Urinary bladder (tissue), 4 donors: ENCODE measurements around the gene PCNX3. TPM values are rescaled to one million over a fixed set of nuclear protein-coding genes. Genes with fewer than 3 reads are reported as not detected.

ENCODE experiments used
- DNase-seq: peaks from one replicate; pipeline ENCODE4 v3.0.0-alpha.2; 2015; ENCODE audit errors: extremely low spot score
- H3K27ac ChIP-seq: one replicate; pipeline ENCODE4 v1.5.1; 2013; ENCODE audit warnings: low read depth, mild to moderate bottlenecking, moderate library complexity
- H3K36me3 ChIP-seq: one replicate; pipeline ENCODE4 v1.6.1; 2013; ENCODE audit warnings: mild to moderate bottlenecking, moderate library complexity; ENCODE audit not compliant: insufficient read depth
- H3K4me1 ChIP-seq: one replicate; pipeline ENCODE4 v1.6.1; 2013; ENCODE audit warnings: mild to moderate bottlenecking, moderate library complexity; ENCODE audit not compliant: insufficient read depth
- H3K4me3 ChIP-seq: one replicate; pipeline ENCODE4 v1.5.1; 2013; ENCODE audit warnings: low read depth, low read length
- WGBS: extraction: QIAGEN DNeasy Blood & Tissue Kit; methylation state at CpG from one replicate; pipeline ENCODE4 v1.1.7; 2013; 5-methylcytosine and 5-hydroxymethylcytosine counted together
- polyA plus RNA-seq: library from polyadenylated mRNA; stranded (reverse); fragments of 200-250 nt; gene quantifications from one replicate; pipeline ENCODE4 v1.2.3, GENCODE V29; 2013
- total RNA-seq: library from RNA; depleted of rRNA; stranded (reverse); fragments of >200 nt; gene quantifications from one replicate; pipeline ENCODE4 v1.2.3, GENCODE V29; 2014
- donor health status: healthy with polysubstance abuse.
- donor health status: healthy.

The PCNX3 gene
- total and polyA plus RNA-seq, 2 donors = 8.3 to 25.3 TPM

- Histone ChIP-seq H3K4me3 (peak overlapping the region; percentile 75), H3K27ac (peak overlapping the region; percentile 93), H3K36me3 (peaks cover 1% of the 10 kb centered on the region), H3K4me1 (peaks cover 1% of the 10 kb centered on the region)
- DNase-seq = no peak
- 29% methylated on average over 43 of the region's 43 CpGs for WGBS
These were observed 2.3 kb upstream of the PCNX3 start for GRCh38 chr11:65613091-65613928.

DNA sequence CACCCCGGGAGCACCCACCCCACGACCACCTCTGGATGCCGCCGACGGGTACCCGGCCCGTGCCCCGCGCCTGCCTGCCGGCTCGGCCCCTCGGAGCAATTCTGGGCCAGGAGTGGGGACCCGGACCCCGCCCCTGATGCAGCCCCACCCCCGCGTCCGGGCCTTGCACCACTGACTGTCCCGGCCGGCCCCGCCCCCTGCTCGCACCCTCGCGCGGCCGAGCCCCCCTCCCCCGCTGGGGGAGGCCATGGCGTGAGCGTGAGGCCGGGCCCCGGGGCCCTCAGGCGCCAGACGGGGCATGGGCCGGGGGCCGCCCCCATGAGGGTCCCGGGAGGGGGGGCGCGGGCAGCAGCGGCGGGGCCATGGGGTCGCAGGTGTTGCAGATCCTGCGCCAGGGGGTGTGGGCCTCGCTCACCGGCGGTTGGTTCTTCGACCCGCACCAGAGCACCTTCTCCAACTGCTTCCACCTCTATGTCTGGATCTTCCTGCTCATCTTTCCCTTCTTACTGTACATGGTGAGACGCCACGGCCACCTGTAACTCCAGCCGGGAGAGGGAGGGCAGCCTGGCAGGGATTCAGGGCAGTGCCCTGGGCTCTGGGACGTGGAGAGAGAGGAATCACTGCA is 486 bp downstream of the PCNX3 start:
- DNase-seq = no peak

GRCh38 chr11:65616575-65617001 is 1.0 kb downstream of the PCNX3 start:
- Histone ChIP-seq H3K27ac (no peak overlapping the region), H3K4me3 (peak overlapping the region; percentile 88), H3K4me1 (peaks cover 1% of the 10 kb centered on the region), H3K36me3 (peaks cover 7% of the 10 kb centered on the region)
- WGBS = 68% methylated on average over 10 of the region's 10 CpGs
- DNase-seq = no peak

More for the DNA sequence above, 486 bp downstream of the PCNX3 start:
- Histone ChIP-seq H3K27ac (no peak overlapping the region), H3K36me3 (peaks cover 7% of the 10 kb centered on the region), H3K4me1 (peaks cover 1% of the 10 kb centered on the region), H3K4me3 (peak overlapping the region; percentile 88)
- WGBS = under 1% methylated on average over 50 of the region's 50 CpGs

- Histone ChIP-seq H3K4me3 (no peak overlapping the region), H3K36me3 (peaks cover 7% of the 10 kb centered on the region), H3K27ac (no peak overlapping the region), H3K4me1 (peaks cover 1% of the 10 kb centered on the region)
- WGBS = 86% methylated on average over 17 of the region's 17 CpGs
- DNase-seq = no peak
These were observed 1.7 kb downstream of the PCNX3 start for GRCh38 chr11:65617136-65617850.

DNA sequence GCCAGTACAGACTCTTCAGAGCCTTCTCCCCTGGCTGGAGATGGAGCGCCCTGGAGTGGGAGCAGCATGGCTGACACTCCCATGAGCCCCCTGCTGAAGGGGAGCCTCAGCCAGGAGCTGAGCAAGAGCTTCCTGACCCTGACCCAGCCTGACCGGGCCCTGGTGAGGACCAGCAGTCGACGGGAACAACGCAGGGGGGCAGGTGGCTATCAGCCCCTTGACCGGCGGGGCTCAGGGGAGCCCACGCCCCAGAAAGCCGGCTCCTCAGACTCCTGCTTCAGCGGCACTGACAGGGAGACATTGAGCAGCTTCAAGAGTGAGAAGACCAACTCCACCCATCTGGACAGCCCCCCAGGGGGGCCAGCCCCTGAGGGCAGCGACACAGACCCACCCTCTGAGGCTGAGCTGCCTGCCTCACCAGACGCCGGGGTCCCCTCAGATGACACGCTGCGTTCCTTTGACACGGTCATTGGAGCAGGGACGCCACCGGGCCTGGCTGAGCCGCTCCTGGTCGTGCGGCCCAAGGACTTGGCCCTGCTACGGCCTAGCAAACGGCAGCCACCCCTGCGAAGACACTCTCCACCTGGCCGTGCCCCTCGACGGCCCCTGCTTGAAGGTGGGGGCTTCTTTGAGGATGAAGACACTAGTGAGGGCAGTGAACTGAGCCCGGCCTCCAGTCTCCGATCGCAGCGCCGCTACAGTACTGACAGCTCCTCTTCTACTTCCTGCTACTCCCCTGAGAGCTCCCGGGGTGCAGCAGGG is 2.6 kb downstream of the PCNX3 start:
- H3K4me3 ChIP-seq = no peak overlapping the region
- no peak overlapping the region for H3K27ac ChIP-seq
- H3K36me3 ChIP-seq = peaks cover 7% of the 10 kb centered on the region
- DNase-seq = no peak
- H3K4me1 ChIP-seq = peaks cover 1% of the 10 kb centered on the region
- WGBS = 95% methylated on average over 33 of the region's 33 CpGs

GRCh38 chr11:65618763-65619162 is 3.2 kb downstream of the PCNX3 start:
- Histone ChIP-seq H3K4me1 (no peaks in the 10 kb centered on the region), H3K36me3 (peaks cover 7% of the 10 kb centered on the region), H3K27ac (no peak overlapping the region), H3K4me3 (no peak overlapping the region)
- 90% methylated on average over 14 of the region's 14 CpGs for WGBS
- DNase-seq = no peak

GRCh38 chr11:65619281-65619928 is 3.8 kb downstream of the PCNX3 start:
- no peak for DNase-seq
- Histone ChIP-seq H3K27ac (no peak overlapping the region), H3K4me1 (no peaks in the 10 kb centered on the region), H3K36me3 (peaks cover 7% of the 10 kb centered on the region), H3K4me3 (no peak overlapping the region)
- 93% methylated on average over 29 of the region's 29 CpGs for WGBS

- Histone ChIP-seq H3K36me3 (peaks cover 7% of the 10 kb centered on the region), H3K4me1 (no peaks in the 10 kb centered on the region), H3K4me3 (no peak overlapping the region), H3K27ac (no peak overlapping the region)
- 92% methylated on average over 19 of the region's 19 CpGs for WGBS
- DNase-seq = no peak
These were observed 5.1 kb downstream of the PCNX3 start for GRCh38 chr11:65620666-65621065.

- no peaks in the 10 kb centered on the region for H3K4me1 ChIP-seq
- no peak overlapping the region for H3K27ac ChIP-seq
- 96% methylated on average over 14 of the region's 14 CpGs for WGBS
- peaks cover 7% of the 10 kb centered on the region for H3K36me3 ChIP-seq
- no peak for DNase-seq
- no peak overlapping the region for H3K4me3 ChIP-seq
These were observed 5.9 kb downstream of the PCNX3 start for GRCh38 chr11:65621460-65621859.

DNA sequence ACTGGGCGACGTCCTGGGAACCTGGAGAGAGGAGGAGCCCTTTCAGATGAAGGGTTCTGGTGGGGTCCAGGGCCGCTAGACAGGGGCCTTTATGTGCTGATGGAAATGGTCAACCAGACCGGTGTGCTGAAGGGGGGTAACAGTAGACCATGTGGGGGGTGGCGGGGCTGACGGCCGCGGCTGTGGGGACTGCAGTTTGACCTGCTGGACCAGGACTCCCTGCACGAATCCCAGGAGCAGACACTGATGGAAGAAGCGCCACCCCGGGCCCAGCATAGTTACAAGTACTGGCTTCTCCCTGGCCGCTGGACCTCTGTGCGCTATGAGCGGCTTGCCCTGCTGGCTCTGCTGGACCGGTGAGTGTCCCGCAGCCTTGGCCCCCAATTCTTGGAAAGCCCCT is 6.4 kb downstream of the PCNX3 start:
- Histone ChIP-seq H3K27ac (no peak overlapping the region), H3K4me3 (no peak overlapping the region), H3K4me1 (no peaks in the 10 kb centered on the region), H3K36me3 (peaks cover 7% of the 10 kb centered on the region)
- WGBS = 94% methylated on average over 16 of the region's 16 CpGs
- DNase-seq = no peak

GRCh38 chr11:65623177-65623576 is 7.6 kb downstream of the PCNX3 start:
- Histone ChIP-seq H3K4me1 (no peaks in the 10 kb centered on the region), H3K36me3 (peaks cover 5% of the 10 kb centered on the region), H3K27ac (no peak overlapping the region), H3K4me3 (no peak overlapping the region)
- 92% methylated on average over 14 of the region's 14 CpGs for whole genome bisulfite sequencing
- no peak for DNase-seq

GRCh38 chr11:65623852-65624616 is 8.5 kb downstream of the PCNX3 start:
- Histone ChIP-seq H3K4me1 (no peaks in the 10 kb centered on the region), H3K4me3 (no peak overlapping the region), H3K27ac (no peak overlapping the region), H3K36me3 (no peaks in the 10 kb centered on the region)
- WGBS = 93% methylated on average over 25 of the region's 25 CpGs
- DNase-seq = no peak
